Measurements from ENCODE around the gene NLGN1. TPM values are rescaled to one million over a fixed set of nuclear protein-coding genes. Genes with fewer than 3 reads are reported as not detected.

The NLGN1 gene
- total RNA-seq, 1 experiment from 2014 or later: 5.2 TPM

GRCh38 chr3:173819368-173819767, 421.8 kb downstream of the NLGN1 start:
- no peaks in the 10 kb centered on the region for H3K27me3 Mint-ChIP-seq (ENCODE audit: low read depth)
- H4K5ac ChIP-seq (ENCODE audit: insufficient read length, low read depth, low read length): no peak overlapping the region
- H3K56ac ChIP-seq (ENCODE audit: insufficient read length, low read depth, low read length): no peak overlapping the region
- H2BK20ac ChIP-seq (ENCODE audit: low read depth, low read length, poor library complexity, severe bottlenecking): no peak overlapping the region
- H4K20me1 ChIP-seq (ENCODE audit: control insufficient read depth, insufficient read depth, insufficient read length): no peaks in the 10 kb centered on the region
- H3K27me3 ChIP-seq (ENCODE audit: insufficient read depth, low read length): no peaks in the 10 kb centered on the region
- H4K91ac ChIP-seq (ENCODE audit: insufficient read length, low read depth, low read length): no peak overlapping the region
- H3K9ac ChIP-seq (ENCODE audit: extremely low read depth, insufficient read length, low read length): no peak overlapping the region
- peak overlapping the region; percentile 42 for H3K4me2 ChIP-seq (ENCODE audit: insufficient read depth, insufficient read length, low read length)
- H3K27ac ChIP-seq (ENCODE audit: insufficient read length, low read depth, low read length): peak overlapping the region; percentile 89
- no peak overlapping the region for H3K4ac ChIP-seq (ENCODE audit: low read depth, low read length)
- no peak overlapping the region for H2BK12ac ChIP-seq (ENCODE audit: insufficient read length, low read depth, low read length)
- peak overlapping the region in 1 of 2 experiments; percentile 4; a peak in 1 of 5 replicates for H3K4me3 Mint-ChIP-seq
- no peaks in the 10 kb centered on the region for H3K79me1 ChIP-seq (ENCODE audit: insufficient read depth, low read depth, low read length, poor library complexity, severe bottlenecking)
- H4K8ac ChIP-seq (replicated peaks; ENCODE audit: insufficient read length, low read depth, low read length): no peak overlapping the region
- no peak overlapping the region for H2AFZ ChIP-seq (ENCODE audit: low read length)
- no peak for TF ChIP-seq CTCF (conservative IDR thresholded peaks at IDR 0.05)
- no peak for DNase-seq
- H3K23me2 ChIP-seq (ENCODE audit: insufficient read length, low read depth, low read length, poor library complexity, severe bottlenecking): no peaks in the 10 kb centered on the region
- H3K9me3 Mint-ChIP-seq: no peaks in the 10 kb centered on the region
- H3K18ac ChIP-seq (ENCODE audit: insufficient read length, low read depth, low read length): no peak overlapping the region
- no peak overlapping the region for H2AK5ac ChIP-seq (ENCODE audit: insufficient read length, low read length)
- WGBS (ENCODE audit: extremely low coverage, insufficient read length, low lambda C conversion rate): no CpG with 5 or more reads among the region's 5 CpGs
- H3K14ac ChIP-seq (ENCODE audit: insufficient read depth, low read length): no peak overlapping the region
- no peak overlapping the region for H3T11ph ChIP-seq (ENCODE audit: low read length)
- H3K23ac ChIP-seq (ENCODE audit: insufficient read length, low read depth, low read length): no peak overlapping the region
- H3K36me3 Mint-ChIP-seq (ENCODE audit: insufficient read depth in 1 of 3, low read depth in 3 of 3): no peaks in the 10 kb centered on the region; a peak in 2 of 7 replicates
- H2BK120ac ChIP-seq (ENCODE audit: low read depth, low read length, poor library complexity, severe bottlenecking): no peak overlapping the region
- peak overlapping the region; percentile 8 to 90 (median 78); a peak in 5 of 7 replicates for H3K27ac Mint-ChIP-seq
- H2BK15ac ChIP-seq (ENCODE audit: low read depth, low read length): no peak overlapping the region
- H2BK5ac ChIP-seq (ENCODE audit: insufficient read length, low read length): no peak overlapping the region
- H3K4me1 ChIP-seq (ENCODE audit: insufficient read depth, low read length): peaks cover 5% of the 10 kb centered on the region
- no peaks in the 10 kb centered on the region for H3K9me3 ChIP-seq (ENCODE audit: control insufficient read depth, low read depth, low read length)
- peaks cover 44 to 54% of the 10 kb centered on the region in 2 experiments for H3K4me1 Mint-ChIP-seq
- no peaks in the 10 kb centered on the region for H3K79me2 ChIP-seq (ENCODE audit: insufficient read depth, low read length)

All from H9 (cell line).